KOPT-K1 (cell line): ENCODE results near the gene SLC16A12.

Experiments
- H3K27ac ChIP-seq: fragments of 200-600 bp; sonication (generic); 2 replicates; pipeline ENCODE4 v1.5.1; 2016; ENCODE audit warnings: antibody characterized with exemption, mild to moderate bottlenecking, low read depth, low read length; ENCODE audit not compliant: poor library complexity, severe bottlenecking
- H3K36me3 ChIP-seq: fragments of 200-600 bp; sonication (generic); 2 replicates; pipeline ENCODE4 v1.5.1; 2017; ENCODE audit warnings: antibody characterized with exemption, mild to moderate bottlenecking, low read length, moderate library complexity; ENCODE audit not compliant: insufficient read depth
- H3K9me3 ChIP-seq: fragments of 200-600 bp; sonication (generic); 2 replicates; pipeline ENCODE4 v1.5.1; 2017; ENCODE audit warnings: antibody characterized with exemption, low read length, mild to moderate bottlenecking; ENCODE audit not compliant: insufficient read depth, poor library complexity, severe bottlenecking

Gene SLC16A12

GRCh38 chr10:89535171-89536012, at the start of gene SLC16A12:
Gene SLC16A12, minus strand, starts transcription at chr10:89535594. Its CDS starts 73,016 bp downstream, at chr10:89462578.
- Histone ChIP-seq H3K36me3 (no peaks in the 10 kb centered on the region), H3K27ac (no peak within 1 kb of the TSS), H3K9me3 (no peaks in the 10 kb centered on the region)

- H3K9me3 ChIP-seq, result no peaks in the 10 kb centered on the region
- peaks cover 32% of the 10 kb centered on the region for H3K36me3 ChIP-seq
- H3K27ac ChIP-seq, result no peak overlapping the region
Observed at GRCh38 chr10:89582022-89582421, 46.6 kb upstream of the SLC16A12 start.

GRCh38 chr10:89580243-89580642, 44.8 kb upstream of the SLC16A12 start:
- H3K27ac ChIP-seq, result no peak overlapping the region
- H3K36me3 ChIP-seq, result peaks cover 21% of the 10 kb centered on the region
- H3K9me3 ChIP-seq, result no peaks in the 10 kb centered on the region

- H3K27ac ChIP-seq, result no peak overlapping the region
- H3K36me3 ChIP-seq, result no peaks in the 10 kb centered on the region
- H3K9me3 ChIP-seq, result no peaks in the 10 kb centered on the region
Observed at GRCh38 chr10:89576696-89577095, 41.3 kb upstream of the SLC16A12 start.

GRCh38 chr10:89576022-89576421, 40.6 kb upstream of the SLC16A12 start:
- no peaks in the 10 kb centered on the region for H3K36me3 ChIP-seq
- no peaks in the 10 kb centered on the region for H3K9me3 ChIP-seq
- H3K27ac ChIP-seq, result no peak overlapping the region

GRCh38 chr10:89575031-89575430, 39.6 kb upstream of the SLC16A12 start:
- Histone ChIP-seq H3K27ac (no peak overlapping the region), H3K9me3 (no peaks in the 10 kb centered on the region), H3K36me3 (no peaks in the 10 kb centered on the region)

GRCh38 chr10:89574368-89574767, 39.0 kb upstream of the SLC16A12 start:
- Histone ChIP-seq H3K36me3 (no peaks in the 10 kb centered on the region), H3K9me3 (no peaks in the 10 kb centered on the region), H3K27ac (no peak overlapping the region)

GRCh38 chr10:89567576-89568245, 32.3 kb upstream of the SLC16A12 start:
- Histone ChIP-seq H3K27ac (no peak overlapping the region), H3K9me3 (no peaks in the 10 kb centered on the region), H3K36me3 (no peaks in the 10 kb centered on the region)

GRCh38 chr10:89566992-89567391, 31.6 kb upstream of the SLC16A12 start:
- no peaks in the 10 kb centered on the region for H3K9me3 ChIP-seq
- no peak overlapping the region for H3K27ac ChIP-seq
- H3K36me3 ChIP-seq, result no peaks in the 10 kb centered on the region

- no peak overlapping the region for H3K27ac ChIP-seq
- no peaks in the 10 kb centered on the region for H3K36me3 ChIP-seq
- no peaks in the 10 kb centered on the region for H3K9me3 ChIP-seq
Observed at GRCh38 chr10:89566095-89566950, 30.9 kb upstream of the SLC16A12 start.

- no peak overlapping the region for H3K27ac ChIP-seq
- H3K9me3 ChIP-seq, result no peaks in the 10 kb centered on the region
- no peaks in the 10 kb centered on the region for H3K36me3 ChIP-seq
Observed at GRCh38 chr10:89565180-89565579, 29.8 kb upstream of the SLC16A12 start.

- no peaks in the 10 kb centered on the region for H3K9me3 ChIP-seq
- no peaks in the 10 kb centered on the region for H3K36me3 ChIP-seq
- H3K27ac ChIP-seq, result no peak overlapping the region
Observed at GRCh38 chr10:89563861-89564478, 28.6 kb upstream of the SLC16A12 start.

GRCh38 chr10:89563311-89563710, 27.9 kb upstream of the SLC16A12 start:
- H3K36me3 ChIP-seq, result no peaks in the 10 kb centered on the region
- H3K9me3 ChIP-seq, result no peaks in the 10 kb centered on the region
- no peak overlapping the region for H3K27ac ChIP-seq

- Histone ChIP-seq H3K36me3 (no peaks in the 10 kb centered on the region), H3K9me3 (no peaks in the 10 kb centered on the region), H3K27ac (no peak overlapping the region)
Observed at GRCh38 chr10:89556600-89556999, 21.2 kb upstream of the SLC16A12 start.
